Neural progenitor cell (in vitro differentiated cells): Measurements from ENCODE around the gene COPRS. TPM values are rescaled to one million over a fixed set of nuclear protein-coding genes. Genes with fewer than 3 reads are reported as not detected.

ENCODE experiments used
- DNase-seq: peaks from one replicate; pipeline ENCODE4 v3.0.0-alpha.2; 2016; ENCODE audit warnings: low spot score
- H2AFZ ChIP-seq: fragments of 200-600 bp; sonication (generic); replicated peaks from 2 replicates; pipeline ENCODE4 v1.6.1; 2016; ENCODE audit warnings: antibody characterized with exemption
- H3F3A ChIP-seq: fragments of 200-600 bp; sonication (generic); 2 replicates; pipeline ENCODE4 v1.6.1; 2016; ENCODE audit warnings: antibody characterized with exemption, low read depth
- H3K27ac ChIP-seq: fragments of 200-600 bp; sonication (generic); 2 replicates; pipeline ENCODE4 v1.5.1; 2016; ENCODE audit warnings: mild to moderate bottlenecking
- H3K27me3 ChIP-seq: fragments of 200-600 bp; sonication (generic); 2 replicates; pipeline ENCODE4 v1.6.1; 2016; ENCODE audit warnings: mild to moderate bottlenecking, moderate library complexity
- H3K36me3 ChIP-seq: fragments of 200-600 bp; sonication (generic); 2 replicates; pipeline ENCODE4 v1.5.1; 2016
- H3K4me1 ChIP-seq: fragments of 200-600 bp; sonication (generic); 2 replicates; pipeline ENCODE4 v1.6.1; 2016; ENCODE audit warnings: mixed run types
- H3K4me2 ChIP-seq: fragments of 200-600 bp; sonication (generic); 2 replicates; pipeline ENCODE4 v1.6.1; 2016
- H3K4me3 ChIP-seq: fragments of 200-600 bp; sonication (generic); 2 replicates; pipeline ENCODE4 v1.5.1; 2016
- H3K79me2 ChIP-seq: fragments of 200-600 bp; sonication (generic); 2 replicates; pipeline ENCODE4 v1.6.1; 2016; ENCODE audit warnings: low read depth
- H3K9ac ChIP-seq: fragments of 200-600 bp; sonication (generic); 2 replicates; pipeline ENCODE4 v1.6.1; 2016
- H3K9me3 ChIP-seq: fragments of 200-600 bp; sonication (generic); 2 replicates; pipeline ENCODE4 v1.5.1; 2016; ENCODE audit warnings: low read depth
- H4K20me1 ChIP-seq: fragments of 200-600 bp; sonication (generic); 2 replicates; pipeline ENCODE4 v1.6.1; 2016; ENCODE audit warnings: low read depth
- H3K27ac Mint-ChIP-seq: 3 replicates; pipeline ENCODE4 v1.8.0; 2021; ENCODE audit warnings: mixed read lengths
- H3K27me3 Mint-ChIP-seq: 2 replicates; pipeline ENCODE4 v1.8.0; 2022; ENCODE audit warnings: low read depth, mild to moderate bottlenecking, inconsistent platforms, moderate library complexity, mixed read lengths; ENCODE audit not compliant: insufficient read depth
- H3K36me3 Mint-ChIP-seq: 3 replicates; pipeline ENCODE4 v1.8.0; 2021; ENCODE audit warnings: mixed read lengths
- H3K4me1 Mint-ChIP-seq: 3 replicates; pipeline ENCODE4 v1.8.0; 2021; ENCODE audit warnings: mixed read lengths
- H3K4me3 Mint-ChIP-seq: 3 replicates; pipeline ENCODE4 v1.8.0; 2021; ENCODE audit warnings: mild to moderate bottlenecking, moderate library complexity, mixed read lengths
- H3K9me3 Mint-ChIP-seq: 3 replicates; pipeline ENCODE4 v1.8.0; 2020; ENCODE audit warnings: mixed read lengths
- CTCF ChIP-seq: fragments of 200-600 bp; sonication (generic); IDR thresholded peaks from 2 replicates; pipeline ENCODE4 v1.5.1; 2017; ENCODE audit warnings: antibody characterized with exemption, mild to moderate bottlenecking
- EZH2 ChIP-seq: fragments of 200-600 bp; sonication (generic); IDR thresholded peaks from 2 replicates; pipeline ENCODE4 v1.6.1; 2017; ENCODE audit warnings: antibody characterized with exemption, mild to moderate bottlenecking, moderate library complexity
- EZH2phosphoT487 ChIP-seq: fragments of 200-600 bp; sonication (generic); IDR thresholded peaks from 2 replicates; pipeline ENCODE4 v1.6.1; 2017; ENCODE audit warnings: antibody characterized with exemption
- total RNA-seq: library from RNA; depleted of rRNA; stranded (reverse); fragments of >200 nt; gene quantifications from 2 replicates; pipeline ENCODE4 v1.2.3, GENCODE V29; 2015; ENCODE audit warnings: low replicate concordance

Gene COPRS
- total RNA-seq, 1 donor from 2014 or later: 37.9 TPM

- H3K27me3 ChIP-seq: no peaks in the 10 kb centered on the region
- H3K4me1 ChIP-seq: no peaks in the 10 kb centered on the region
- no peaks in the 10 kb centered on the region for H4K20me1 ChIP-seq
- Mint-ChIP-seq H3K4me3 (no peak overlapping the region), H3K36me3 (no peaks in the 10 kb centered on the region), H3K27me3 (peaks cover 9% of the 10 kb centered on the region), H3K27ac (no peak overlapping the region), H3K4me1 (no peaks in the 10 kb centered on the region), H3K9me3 (no peaks in the 10 kb centered on the region)
- no peak overlapping the region for H3K4me3 ChIP-seq
- H2AFZ ChIP-seq: no peak overlapping the region
- H3K79me2 ChIP-seq: no peaks in the 10 kb centered on the region
- H3K4me2 ChIP-seq: no peak overlapping the region
- no peak overlapping the region for H3K27ac ChIP-seq
- H3K9me3 ChIP-seq: no peaks in the 10 kb centered on the region
- no peaks in the 10 kb centered on the region for H3K36me3 ChIP-seq
- no peak overlapping the region for H3K9ac ChIP-seq
- no peak for DNase-seq
- TF ChIP-seq EZH2: no peak
- no peak for TF ChIP-seq CTCF
- TF ChIP-seq EZH2phosphoT487: no peak
- H3F3A ChIP-seq: no peaks in the 10 kb centered on the region
These were observed 34.2 kb downstream of the COPRS start for GRCh38 chr17:31824766-31825360.

- no peak overlapping the region for H3K4me3 ChIP-seq
- no peaks in the 10 kb centered on the region for H3K36me3 ChIP-seq
- Mint-ChIP-seq H3K27me3 (peaks cover 6% of the 10 kb centered on the region), H3K4me1 (no peaks in the 10 kb centered on the region), H3K4me3 (no peak overlapping the region), H3K9me3 (no peaks in the 10 kb centered on the region), H3K36me3 (no peaks in the 10 kb centered on the region), H3K27ac (no peak overlapping the region)
- H2AFZ ChIP-seq: no peak overlapping the region
- H3F3A ChIP-seq: no peaks in the 10 kb centered on the region
- H3K4me2 ChIP-seq: no peak overlapping the region
- H3K9ac ChIP-seq: no peak overlapping the region
- H3K4me1 ChIP-seq: no peaks in the 10 kb centered on the region
- no peak for DNase-seq
- H3K27me3 ChIP-seq: no peaks in the 10 kb centered on the region
- H4K20me1 ChIP-seq: no peaks in the 10 kb centered on the region
- TF ChIP-seq CTCF (no peak), EZH2phosphoT487 (no peak), EZH2 (no peak)
- H3K9me3 ChIP-seq: no peaks in the 10 kb centered on the region
- H3K79me2 ChIP-seq: no peaks in the 10 kb centered on the region
- H3K27ac ChIP-seq: no peak overlapping the region
These were observed 36.0 kb downstream of the COPRS start for GRCh38 chr17:31823014-31823413.

- no peak overlapping the region for H3K9ac ChIP-seq
- Mint-ChIP-seq H3K4me1 (no peaks in the 10 kb centered on the region), H3K27ac (no peak overlapping the region), H3K4me3 (no peak overlapping the region), H3K9me3 (no peaks in the 10 kb centered on the region), H3K27me3 (peaks cover 2% of the 10 kb centered on the region), H3K36me3 (no peaks in the 10 kb centered on the region)
- H3K27me3 ChIP-seq: no peaks in the 10 kb centered on the region
- no peaks in the 10 kb centered on the region for H3F3A ChIP-seq
- DNase-seq: no peak
- H3K4me2 ChIP-seq: no peak overlapping the region
- no peaks in the 10 kb centered on the region for H3K4me1 ChIP-seq
- H3K4me3 ChIP-seq: no peak overlapping the region
- H3K79me2 ChIP-seq: no peaks in the 10 kb centered on the region
- no peaks in the 10 kb centered on the region for H3K36me3 ChIP-seq
- H3K9me3 ChIP-seq: no peaks in the 10 kb centered on the region
- no peak overlapping the region for H2AFZ ChIP-seq
- no peak overlapping the region for H3K27ac ChIP-seq
- TF ChIP-seq EZH2phosphoT487 (no peak), EZH2 (no peak), CTCF (no peak)
- H4K20me1 ChIP-seq: no peaks in the 10 kb centered on the region
These were observed 38.2 kb downstream of the COPRS start for GRCh38 chr17:31820691-31821435.
